GM18507 (cell line): Measurements from ENCODE around the gene CLDN15.
A peak's percentile ranks its signal among the peaks of the same experiment; 100 is the strongest.
"Not testable (repeated sequence)": the region's sequence is repeated elsewhere in the genome, so short reads cannot be mapped to it uniquely, and the experiment has no call there.

ENCODE experiments used
- DNase-seq: peaks from one replicate; pipeline ENCODE4 v3.0.0; 2011; ENCODE audit warnings: low read depth; ENCODE audit not compliant: insufficient read length; ENCODE audit errors: extremely low spot score
- FAIRE-seq: peaks from 2 replicates; lab custom pipeline; 2011; peaks lifted over from hg19 to GRCh38; lab: Jason Lieb, UNC

Gene CLDN15

GRCh38 chr7:101226721-101227120 is 10.9 kb downstream of the CLDN15 start:
- no peak for FAIRE-seq
- DNase-seq: no peak

DNA sequence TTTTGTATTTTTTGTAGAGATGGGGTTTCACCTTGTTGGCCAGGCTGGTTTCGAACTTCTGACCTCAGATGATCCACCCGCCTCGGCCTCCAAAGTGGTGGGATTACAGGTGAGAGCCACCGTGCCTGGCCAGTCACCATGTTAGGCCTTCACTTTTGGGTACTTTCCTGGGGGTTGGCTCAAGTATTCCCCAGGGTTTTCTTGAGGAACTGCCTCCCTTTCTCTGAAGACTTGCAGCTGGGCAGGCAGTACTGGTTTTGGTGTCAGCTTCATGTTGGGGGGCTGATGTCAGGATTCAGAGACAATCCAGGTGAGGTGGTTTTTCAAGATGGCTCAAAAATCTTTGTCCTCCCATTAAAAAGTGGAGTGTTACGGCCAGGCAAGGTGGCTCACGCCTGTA is 12.0 kb downstream of the CLDN15 start:
- FAIRE-seq (no peak), DNase-seq (no peak)

- DNase-seq (no peak), FAIRE-seq (no peak)
These were observed 14.1 kb downstream of the CLDN15 start for GRCh38 chr7:101223528-101223927.

- FAIRE-seq (no peak), DNase-seq (no peak)
These were observed 15.2 kb downstream of the CLDN15 start for GRCh38 chr7:101222275-101222830.

DNA sequence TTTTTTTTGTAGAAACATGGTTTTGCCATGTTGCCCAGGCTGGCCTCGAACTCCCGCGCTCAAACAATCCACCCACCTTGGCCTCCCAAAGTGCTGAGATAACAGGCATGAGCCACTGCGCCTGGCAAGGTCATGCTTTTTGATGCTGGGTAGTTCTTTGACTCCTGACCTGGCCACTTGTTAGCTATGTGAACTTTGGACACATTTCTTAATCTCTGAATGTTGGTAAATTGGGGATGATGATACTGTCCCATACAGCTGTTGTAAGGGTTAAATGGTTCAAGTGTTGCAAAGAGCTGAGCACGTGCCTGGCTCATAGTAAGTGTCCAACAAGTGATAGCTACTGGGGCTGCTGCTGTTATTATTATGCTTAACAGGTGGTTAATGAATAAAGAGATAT is 17.3 kb downstream of the CLDN15 start:
- DNase-seq (no peak), FAIRE-seq (no peak)

DNA sequence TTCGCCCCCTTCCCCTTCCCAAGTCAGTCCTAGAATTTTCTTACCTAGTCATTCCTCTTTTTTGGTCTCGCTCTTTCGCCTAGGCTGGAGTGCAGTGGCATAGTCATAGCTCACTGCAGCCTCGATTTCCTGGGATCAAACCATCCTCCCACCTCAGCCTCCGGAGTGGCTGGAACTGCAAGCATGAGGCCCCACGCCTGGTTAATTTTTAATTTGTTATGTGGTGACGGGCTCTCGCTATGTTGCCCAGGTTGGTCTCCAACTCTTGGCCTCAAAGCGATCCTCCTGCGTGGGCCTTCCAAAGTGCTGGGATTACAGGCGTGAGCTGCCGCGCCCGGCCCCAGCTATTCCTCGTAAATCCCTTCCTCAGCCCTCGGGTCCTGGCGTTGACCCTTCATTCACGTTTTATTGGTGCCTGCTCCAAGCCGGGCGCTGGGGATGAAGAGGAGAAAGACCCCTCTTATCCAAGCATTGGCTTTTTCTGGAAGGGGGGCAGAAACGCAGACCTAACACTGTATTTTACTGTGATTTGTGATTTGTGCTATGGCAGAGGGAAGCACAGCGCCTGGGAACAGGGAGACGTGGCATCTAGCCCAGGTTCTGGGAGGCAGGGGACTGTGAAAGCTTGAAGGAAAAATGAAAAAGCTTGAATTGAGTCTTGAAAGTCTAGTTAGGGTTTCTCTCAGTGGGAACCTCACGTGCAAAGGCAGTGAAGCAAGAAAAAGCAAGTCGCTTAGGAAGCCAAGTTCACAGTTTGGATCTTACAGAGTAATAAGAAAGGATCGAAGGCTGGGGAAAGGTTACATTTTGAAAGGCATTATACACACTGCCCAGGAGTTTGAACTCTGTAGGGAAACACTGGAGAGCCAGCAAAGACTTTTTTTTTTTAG is 19.1 kb downstream of the CLDN15 start:
- DNase-seq (no peak), FAIRE-seq (no peak)

- DNase-seq (peak; percentile 98), FAIRE-seq (peak; percentile 97)
These were observed 20.0 kb downstream of the CLDN15 start, which contains the start of the genes PLOD3 and ZNHIT1 for GRCh38 chr7:101217388-101218235. Gene PLOD3, minus strand, starts transcription at chr7:101217581. Its CDS starts 307 bp downstream, at chr7:101217274. Gene ZNHIT1, plus strand, starts transcription at chr7:101218165. Its CDS starts 31 bp downstream, at chr7:101218196.

- DNase-seq (no peak), FAIRE-seq (no peak)
These were observed 20.7 kb downstream of the CLDN15 start for GRCh38 chr7:101216860-101217387.

GRCh38 chr7:101216001-101216859 is 21.4 kb downstream of the CLDN15 start:
- DNase-seq: no peak
- no peak for FAIRE-seq

DNA sequence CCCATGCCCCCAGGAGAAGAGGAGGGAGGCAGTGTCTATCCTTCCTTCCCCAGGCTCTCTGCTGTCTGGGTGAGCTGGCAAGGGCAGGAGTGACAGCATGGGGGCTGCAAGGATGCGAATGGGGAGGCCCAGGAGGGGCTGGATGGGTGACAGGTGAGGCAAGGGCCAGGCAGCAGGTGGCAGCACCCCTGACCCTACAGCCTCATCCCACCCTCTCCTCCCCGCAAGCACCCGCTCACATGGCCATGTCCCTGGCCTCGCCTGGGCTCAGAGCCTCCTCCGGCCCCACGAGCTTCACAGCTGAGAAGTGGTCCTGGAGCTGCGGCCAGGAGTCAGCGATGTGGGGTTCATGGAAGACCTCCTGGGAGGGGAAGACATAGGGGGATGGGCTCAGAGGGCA is 25.6 kb downstream of the CLDN15 start:
- FAIRE-seq (no peak), DNase-seq (no peak)

GRCh38 chr7:101211501-101211900 is 26.1 kb downstream of the CLDN15 start:
- FAIRE-seq: no peak

GRCh38 chr7:101210143-101210542 is 27.5 kb downstream of the CLDN15 start:
- no peak for DNase-seq
- FAIRE-seq: no peak

More at GRCh38 chr7:101211501-101211900, 26.1 kb downstream of the CLDN15 start:
- DNase-seq: no peak

GRCh38 chr7:101208794-101209193 is 28.8 kb downstream of the CLDN15 start:
- FAIRE-seq: no peak
- no peak for DNase-seq

GRCh38 chr7:101207459-101207858 is 30.1 kb downstream of the CLDN15 start:
- FAIRE-seq (no peak), DNase-seq (no peak)

DNA sequence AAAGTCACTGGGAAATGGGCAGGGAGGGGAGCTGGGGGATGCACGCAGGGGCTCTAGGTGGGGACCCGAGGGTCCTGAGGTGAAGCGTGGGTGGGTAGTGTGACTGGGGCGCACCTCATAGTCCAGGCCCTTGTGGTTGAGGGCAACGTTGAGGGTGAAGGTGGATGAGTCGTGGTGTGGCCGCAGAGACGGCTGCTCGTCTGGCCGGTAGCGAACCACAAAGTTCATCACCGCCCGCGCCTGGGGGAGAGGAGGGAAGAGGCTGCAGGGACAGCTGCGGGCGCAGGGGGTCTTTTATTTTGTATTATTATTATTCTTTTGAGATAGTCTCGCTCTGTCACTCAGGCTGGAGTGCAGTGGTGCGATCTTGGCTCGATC is 30.9 kb downstream of the CLDN15 start:
- no peak for DNase-seq
- no peak for FAIRE-seq

DNA sequence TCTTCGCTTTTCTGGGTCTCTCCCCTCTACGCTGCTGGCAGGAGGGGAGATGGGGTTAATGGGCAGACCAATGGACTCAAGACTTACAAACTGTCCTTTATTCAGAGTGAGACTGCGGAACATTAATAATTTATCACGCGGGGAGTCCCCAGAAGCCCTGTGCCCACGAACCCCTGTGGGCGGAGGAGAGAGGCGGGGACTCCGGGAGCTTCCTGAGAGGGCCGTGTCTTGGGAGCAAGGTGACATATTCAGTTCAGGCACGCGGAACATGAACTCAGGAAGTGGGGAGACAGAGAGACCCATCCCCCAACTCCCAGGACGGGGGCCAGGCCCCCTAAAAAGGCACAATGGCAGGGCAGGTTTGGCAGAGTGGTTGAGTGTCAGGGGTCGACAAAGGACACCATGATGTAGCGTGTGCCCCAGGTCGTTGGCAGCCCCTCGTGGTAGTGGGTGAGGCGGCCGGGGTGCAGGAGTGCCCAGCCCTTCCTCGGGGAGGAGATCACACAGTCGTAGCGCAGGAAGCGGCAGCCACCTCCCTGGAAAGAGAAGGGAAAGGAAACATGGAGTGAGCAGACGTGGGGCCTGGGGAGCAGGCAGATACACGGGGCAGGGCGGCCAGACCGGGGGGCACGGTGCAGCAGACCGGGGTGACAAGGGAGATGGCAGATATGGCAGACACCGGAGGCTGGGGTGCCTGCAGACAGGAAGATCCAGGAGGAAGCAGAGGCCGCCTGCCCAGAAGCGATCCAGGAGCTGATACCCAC is 31.5 kb downstream of the CLDN15 start:
- DNase-seq (no peak), FAIRE-seq (no peak)

- not testable (repeated sequence) for FAIRE-seq, DNase-seq
These were observed 33.6 kb downstream of the CLDN15 start for GRCh38 chr7:101203740-101204738.
